Loucy (cell line): ENCODE measurements around the gene NAIF1.
A peak's percentile ranks its signal among the peaks of the same experiment; 100 is the strongest.

ENCODE experiments used
- H2AFZ ChIP-seq: fragments of 200-600 bp; sonication (generic); 2 replicates; pipeline ENCODE4 v1.6.0; 2016; ENCODE audit warnings: antibody characterized with exemption, mild to moderate bottlenecking, low read length, moderate library complexity
- H3F3A ChIP-seq: fragments of 200-600 bp; 2 replicates; pipeline ENCODE4 v1.6.0; 2016; ENCODE audit warnings: antibody characterized with exemption, low read depth, mild to moderate bottlenecking
- H3K27me3 ChIP-seq: fragments of 200-600 bp; sonication (generic); 2 replicates; pipeline ENCODE4 v1.6.1; 2014; ENCODE audit warnings: low read length, mild to moderate bottlenecking; ENCODE audit not compliant: insufficient read depth, poor library complexity, severe bottlenecking
- H3K36me3 ChIP-seq: fragments of 200-600 bp; sonication (generic); 2 replicates; pipeline ENCODE4 v1.6.1; 2016; ENCODE audit warnings: low read length; ENCODE audit not compliant: insufficient read depth
- H3K4me1 ChIP-seq: fragments of 200-600 bp; sonication (generic); 2 replicates; pipeline ENCODE4 v1.5.1; 2014; ENCODE audit warnings: low read length, mild to moderate bottlenecking; ENCODE audit not compliant: insufficient read depth, poor library complexity, severe bottlenecking
- H3K4me2 ChIP-seq: fragments of 200-600 bp; sonication (generic); 2 replicates; pipeline ENCODE4 v1.6.0; 2014; ENCODE audit warnings: antibody characterized with exemption, low read length, low read depth, mild to moderate bottlenecking; ENCODE audit not compliant: poor library complexity, severe bottlenecking
- H3K4me3 ChIP-seq: fragments of 200-600 bp; sonication (generic); 2 replicates; pipeline ENCODE4 v1.5.1; 2014; ENCODE audit warnings: low read length, mild to moderate bottlenecking, mixed read lengths; ENCODE audit not compliant: poor library complexity, severe bottlenecking
- H3K79me2 ChIP-seq: fragments of 200-600 bp; sonication (generic); 2 replicates; pipeline ENCODE4 v1.6.1; 2014; ENCODE audit warnings: low read length; ENCODE audit not compliant: insufficient read depth
- H3K9ac ChIP-seq: fragments of 200-600 bp; sonication (generic); 2 replicates; pipeline ENCODE4 v1.6.0; 2014; ENCODE audit warnings: mild to moderate bottlenecking, low read depth, low read length, moderate library complexity; ENCODE audit not compliant: poor library complexity, severe bottlenecking
- H3K9me2 ChIP-seq: fragments of 200-600 bp; sonication (generic); replicated peaks from 2 replicates; pipeline ENCODE4 v1.6.1; 2016; ENCODE audit warnings: low read depth, low read length, mixed read lengths
- H3K9me3 ChIP-seq: fragments of 200-600 bp; sonication (generic); 2 replicates; pipeline ENCODE4 v1.6.1; 2014; ENCODE audit warnings: mild to moderate bottlenecking, antibody characterized with exemption, low read length, low read depth; ENCODE audit not compliant: insufficient read depth
- H4K20me1 ChIP-seq: fragments of 200-600 bp; sonication (generic); 2 replicates; pipeline ENCODE4 v1.6.0; 2014; ENCODE audit warnings: antibody characterized with exemption, low read length, mild to moderate bottlenecking; ENCODE audit not compliant: insufficient read depth, poor library complexity, severe bottlenecking
- CTCF ChIP-seq: fragments of 200-600 bp; sonication (generic); conservative IDR thresholded peaks from 2 replicates; pipeline ENCODE4 v1.5.1; 2014; ENCODE audit warnings: mild to moderate bottlenecking, antibody characterized with exemption, low read length
- EZH2phosphoT487 ChIP-seq: fragments of 200-600 bp; IDR thresholded peaks from 2 replicates; pipeline ENCODE4 v1.6.1; 2018; ENCODE audit warnings: antibody characterized with exemption, mild to moderate bottlenecking, moderate library complexity, borderline replicate concordance

NAIF1 gene

DNA sequence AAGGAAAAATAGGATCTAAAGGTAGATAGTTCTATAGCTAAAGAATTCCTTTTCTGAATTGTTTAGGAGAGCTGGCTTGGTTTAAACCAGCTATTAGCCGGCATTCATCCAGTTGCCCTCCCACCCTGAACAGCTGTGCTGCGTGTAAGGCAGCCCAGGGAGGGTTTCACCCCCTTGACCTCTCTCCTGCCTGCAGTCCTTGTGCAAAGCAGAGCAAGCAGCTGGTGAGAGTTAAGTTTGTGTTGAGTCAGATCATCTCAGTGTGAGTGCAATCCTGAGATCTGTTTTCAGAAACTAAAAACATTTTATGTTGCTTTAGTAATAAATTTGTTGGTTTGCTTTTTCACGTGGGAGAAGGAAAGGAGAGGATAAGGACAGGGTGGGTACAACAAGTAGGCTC lies 13.9 kb upstream of the NAIF1 start:
- H2AFZ ChIP-seq, result no peak overlapping the region
- peaks cover 10% of the 10 kb centered on the region for H4K20me1 ChIP-seq
- peaks cover 32% of the 10 kb centered on the region; the same call in 1 of the 2 replicates for H3K36me3 ChIP-seq
- peaks cover 80% of the 10 kb centered on the region for H3K79me2 ChIP-seq
- H3K4me3 ChIP-seq, result no peak overlapping the region
- H3K9ac ChIP-seq, result no peak overlapping the region
- TF ChIP-seq CTCF, result no peak
- no peak for TF ChIP-seq EZH2phosphoT487
- peaks cover 11% of the 10 kb centered on the region for H3K4me1 ChIP-seq
- H3K9me2 ChIP-seq, result no peaks in the 10 kb centered on the region
- H3F3A ChIP-seq, result no peaks in the 10 kb centered on the region
- H3K4me2 ChIP-seq, result no peak overlapping the region
- H3K27me3 ChIP-seq, result no peaks in the 10 kb centered on the region
- H3K9me3 ChIP-seq, result no peaks in the 10 kb centered on the region

DNA sequence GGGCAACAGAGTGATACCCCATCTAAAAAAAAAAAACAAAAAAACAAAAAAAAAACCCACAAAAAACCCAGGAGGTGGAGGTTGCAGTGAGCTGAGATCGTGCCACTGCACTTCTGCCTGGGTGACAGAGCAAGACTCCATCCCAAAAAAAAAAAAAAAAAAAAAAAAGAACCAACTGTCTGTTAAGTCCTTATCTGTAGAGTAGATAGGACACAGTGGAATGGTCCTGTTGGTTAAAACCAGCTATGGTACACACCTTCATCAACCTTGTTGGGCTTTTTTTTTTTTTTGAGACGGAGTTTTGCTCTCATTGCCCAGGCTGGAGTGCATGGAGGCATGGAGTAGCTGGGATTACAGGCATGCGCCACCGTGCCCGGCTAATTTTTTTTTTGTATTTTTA lies 13.1 kb upstream of the NAIF1 start:
- TF ChIP-seq CTCF (no peak), EZH2phosphoT487 (no peak)
- peaks cover 80% of the 10 kb centered on the region for H3K79me2 ChIP-seq
- H4K20me1 ChIP-seq, result peaks cover 10% of the 10 kb centered on the region
- no peaks in the 10 kb centered on the region for H3K9me2 ChIP-seq
- no peaks in the 10 kb centered on the region for H3F3A ChIP-seq
- H3K36me3 ChIP-seq, result peaks cover 24% of the 10 kb centered on the region; the same call in 1 of the 2 replicates
- no peak overlapping the region for H2AFZ ChIP-seq
- no peaks in the 10 kb centered on the region for H3K27me3 ChIP-seq
- H3K4me3 ChIP-seq, result no peak overlapping the region
- H3K4me2 ChIP-seq, result no peak overlapping the region
- H3K4me1 ChIP-seq, result peaks cover 11% of the 10 kb centered on the region
- no peak overlapping the region for H3K9ac ChIP-seq
- H3K9me3 ChIP-seq, result no peaks in the 10 kb centered on the region

GRCh38 chr9:128078504-128079434 lies 11.6 kb upstream of the NAIF1 start:
- no peak for TF ChIP-seq EZH2phosphoT487
- no peak for TF ChIP-seq CTCF
- Histone ChIP-seq H3K9me2 (no peaks in the 10 kb centered on the region), H3K9ac (no peak overlapping the region), H3F3A (no peaks in the 10 kb centered on the region), H2AFZ (no peak overlapping the region), H3K27me3 (no peaks in the 10 kb centered on the region), H3K36me3 (peaks cover 20% of the 10 kb centered on the region; the same call in 1 of the 2 replicates), H3K4me3 (no peak overlapping the region), H3K9me3 (no peaks in the 10 kb centered on the region), H3K4me1 (peaks cover 15% of the 10 kb centered on the region), H3K79me2 (peaks cover 82% of the 10 kb centered on the region), H3K4me2 (peak overlapping the region; percentile 11), H4K20me1 (peaks cover 10% of the 10 kb centered on the region)
